Measurements from ENCODE around the gene CLIC6. TPM values are rescaled to one million over a fixed set of nuclear protein-coding genes. Genes with fewer than 3 reads are reported as not detected.

The CLIC6 gene
- total RNA-seq, 1 experiment from 2014 or later: not detected

GRCh38 chr21:34764715-34765284 is 96.0 kb downstream of the CLIC6 start:
- no peaks in the 10 kb centered on the region for H3K27me3 Mint-ChIP-seq (ENCODE audit: insufficient read depth, unreplicated experiment)
- H3K4me3 Mint-ChIP-seq (ENCODE audit: unreplicated experiment): no peak overlapping the region
- Histone ChIP-seq H3K4me1 (no peaks in the 10 kb centered on the region), H3K4me3 (ENCODE audit: low read depth, low read length) (no peak overlapping the region), H3K9me3 (no peaks in the 10 kb centered on the region), H3K36me3 (ENCODE audit: control insufficient read depth, insufficient read depth, low read length) (no peaks in the 10 kb centered on the region), H3K27me3 (replicated peaks; ENCODE audit: control insufficient read depth, insufficient read depth, low read length) (no peaks in the 10 kb centered on the region)
- intact Hi-C loops (cut with micrococcal nuclease; ENCODE audit: unreplicated experiment): no loop called here
- CTCF ChIA-PET: no interaction called here
- BruUV-seq (replicated peaks): no TSS peak
- peaks cover 6% of the 10 kb centered on the region for H3K9me3 Mint-ChIP-seq (ENCODE audit: unreplicated experiment)
- POLR2A ChIA-PET: no interaction called here
- no peaks in the 10 kb centered on the region for H3K4me1 Mint-ChIP-seq (ENCODE audit: low read depth, unreplicated experiment)
- H3K27ac Mint-ChIP-seq (ENCODE audit: unreplicated experiment): no peak overlapping the region
- DNase-seq: no peak
- TF ChIP-seq CTCF (IDR thresholded peaks at IDR 0.05; ENCODE audit: insufficient read depth in 1 of 2, low read depth in 1 of 2, low read length in 1 of 2, severe bottlenecking in 1 of 2, unreplicated experiment in 1 of 2): no peak
- no peaks in the 10 kb centered on the region for H3K36me3 Mint-ChIP-seq (ENCODE audit: insufficient read depth, unreplicated experiment)

GRCh38 chr21:34765619-34766018 is 96.8 kb downstream of the CLIC6 start:
- Histone ChIP-seq H3K4me3 (ENCODE audit: low read depth, low read length) (no peak overlapping the region), H3K36me3 (ENCODE audit: control insufficient read depth, insufficient read depth, low read length) (no peaks in the 10 kb centered on the region), H3K4me1 (no peaks in the 10 kb centered on the region), H3K9me3 (no peaks in the 10 kb centered on the region), H3K27me3 (replicated peaks; ENCODE audit: control insufficient read depth, insufficient read depth, low read length) (no peaks in the 10 kb centered on the region)
- POLR2A ChIA-PET: no interaction called here
- Mint-ChIP-seq H3K4me1 (ENCODE audit: low read depth, unreplicated experiment) (no peaks in the 10 kb centered on the region), H3K27me3 (ENCODE audit: insufficient read depth, unreplicated experiment) (no peaks in the 10 kb centered on the region), H3K9me3 (ENCODE audit: unreplicated experiment) (peaks cover 6% of the 10 kb centered on the region), H3K4me3 (ENCODE audit: unreplicated experiment) (no peak overlapping the region), H3K27ac (ENCODE audit: unreplicated experiment) (no peak overlapping the region), H3K36me3 (ENCODE audit: insufficient read depth, unreplicated experiment) (no peaks in the 10 kb centered on the region)
- BruUV-seq (replicated peaks): no TSS peak
- CTCF ChIA-PET: no interaction called here
- no peak for DNase-seq
- intact Hi-C loops (cut with micrococcal nuclease; ENCODE audit: unreplicated experiment): no loop called here
- no peak for TF ChIP-seq CTCF (IDR thresholded peaks at IDR 0.05; ENCODE audit: insufficient read depth in 1 of 2, low read depth in 1 of 2, low read length in 1 of 2, severe bottlenecking in 1 of 2, unreplicated experiment in 1 of 2)

DNA sequence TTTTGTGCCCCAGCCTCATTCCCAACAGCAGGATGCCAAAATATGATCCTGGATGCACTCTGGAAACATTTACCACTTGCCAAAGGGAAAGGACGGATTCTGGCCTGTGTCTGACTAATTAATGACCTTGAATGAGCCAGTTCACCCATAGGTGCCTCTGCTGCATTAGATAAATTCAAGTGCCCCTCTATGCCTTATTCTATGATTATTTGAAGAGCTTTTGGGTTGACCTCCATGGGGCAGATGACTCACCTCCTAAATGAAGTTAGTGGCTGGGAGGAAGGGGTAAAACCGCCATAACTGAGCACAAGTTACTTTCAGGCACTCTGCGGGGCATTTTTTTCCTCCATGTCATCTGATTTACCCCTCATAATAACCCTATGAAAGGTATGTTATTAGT is 98.1 kb downstream of the CLIC6 start:
- Mint-ChIP-seq H3K4me1 (ENCODE audit: low read depth, unreplicated experiment) (no peaks in the 10 kb centered on the region), H3K27me3 (ENCODE audit: insufficient read depth, unreplicated experiment) (no peaks in the 10 kb centered on the region), H3K36me3 (ENCODE audit: insufficient read depth, unreplicated experiment) (no peaks in the 10 kb centered on the region), H3K27ac (ENCODE audit: unreplicated experiment) (no peak overlapping the region), H3K4me3 (ENCODE audit: unreplicated experiment) (no peak overlapping the region), H3K9me3 (ENCODE audit: unreplicated experiment) (peaks cover 6% of the 10 kb centered on the region)
- ChIA-PET CTCF (no interaction called here), POLR2A (no interaction called here)
- intact Hi-C loops (cut with micrococcal nuclease; ENCODE audit: unreplicated experiment): no loop called here
- Histone ChIP-seq H3K4me1 (no peaks in the 10 kb centered on the region), H3K27me3 (replicated peaks; ENCODE audit: control insufficient read depth, insufficient read depth, low read length) (no peaks in the 10 kb centered on the region), H3K4me3 (ENCODE audit: low read depth, low read length) (no peak overlapping the region), H3K36me3 (ENCODE audit: control insufficient read depth, insufficient read depth, low read length) (no peaks in the 10 kb centered on the region), H3K9me3 (no peaks in the 10 kb centered on the region)
- no peak for DNase-seq
- no TSS peak for BruUV-seq (replicated peaks)
- no peak for TF ChIP-seq CTCF (IDR thresholded peaks at IDR 0.05; ENCODE audit: insufficient read depth in 1 of 2, low read depth in 1 of 2, low read length in 1 of 2, severe bottlenecking in 1 of 2, unreplicated experiment in 1 of 2)

Other genes with a start within 250 kb of the CLIC6 start
- not detected in 2 replicates for gene SMIM34, start 245.0 kb upstream of the CLIC6 start, total RNA-seq (2022)
- gene KCNE1, start 156.8 kb upstream of the CLIC6 start, total RNA-seq (2022): 0.91 and 1.0 TPM in 2 replicates
- 27.0 and 29.4 TPM in 2 replicates for gene RCAN1, start 53.9 kb upstream of the CLIC6 start, total RNA-seq (2022)

All from Caco-2 (cell line).